A549 (cell line): ENCODE results near the gene SAMD4B.

ENCODE experiments used
- RAD21 ChIP-seq, 2 experiments: fragments of >200 bp in 1 of 2; sonication (Bioruptor Twin) in 1 of 2; formaldehyde crosslinking in 1 of 2; IDR thresholded peaks in 1 of 2; conservative IDR thresholded peaks in 1 of 2; 2 replicates in 1 of 2; 3 replicates in 1 of 2; pipeline ENCODE4 v1.6.1; 2012 to 2018; ENCODE audit warnings: inconsistent platforms in 1 of 2
- SMC3 ChIP-seq: fragments of >200 bp; sonication (Bioruptor Twin); formaldehyde crosslinking; IDR thresholded peaks from 3 replicates; pipeline ENCODE4 v1.6.1; 2018; ENCODE audit warnings: inconsistent platforms
- ZSCAN20 ChIP-seq: fragments of 250-450 bp; sonication (Bioruptor Pico); IDR thresholded peaks from 2 replicates; pipeline ENCODE4 v1.8.0; 2022; ENCODE audit warnings: mild to moderate bottlenecking, moderate library complexity
- TF ChIP-seq, protein P1 (sequence below): fragments of >200 bp; sonication (Bioruptor Twin); formaldehyde crosslinking; IDR thresholded peaks from 3 replicates; pipeline ENCODE4 v1.5.1; 2016
- TF ChIP-seq, protein P2 (sequence below): IDR thresholded peaks from 2 replicates; pipeline ENCODE4 v1.6.1; 2012
- TF ChIP-seq, protein P3 (sequence below): IDR thresholded peaks from 2 replicates; pipeline ENCODE4 v1.6.1; 2012; ENCODE audit warnings: low read depth, borderline replicate concordance

DNA sequence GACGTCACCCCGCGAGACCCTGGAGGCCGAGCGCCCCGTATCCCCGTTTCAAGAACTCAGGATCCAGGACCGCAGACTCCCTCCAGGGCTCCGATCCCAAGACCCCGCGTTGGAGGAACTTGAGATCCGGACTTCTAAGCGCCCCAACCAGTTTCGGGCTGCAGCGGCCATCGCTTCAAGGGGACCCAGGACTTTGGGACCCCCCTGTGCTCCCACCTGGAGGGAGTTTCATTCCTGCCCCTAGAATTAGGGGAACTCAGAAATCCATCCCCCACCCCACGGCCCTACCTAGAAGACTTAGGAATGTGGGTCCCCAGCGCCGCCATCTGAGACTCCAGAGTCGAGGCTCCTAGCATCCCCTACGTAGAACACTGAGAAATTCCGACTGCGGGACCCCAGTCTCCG, 70.6 kb downstream of the SAMD4B start:
- TF ChIP-seq SMC3 (no peak; the same call in 2 of the 3 replicates), ZSCAN20 (CRISPR knock-in tag) (no peak), RAD21 (conservative IDR thresholded peaks at IDR 0.05 in 1 of 2, IDR thresholded peaks at IDR 0.05 in 1 of 2) (no peak)
- TF ChIP-seq, protein P1, sequence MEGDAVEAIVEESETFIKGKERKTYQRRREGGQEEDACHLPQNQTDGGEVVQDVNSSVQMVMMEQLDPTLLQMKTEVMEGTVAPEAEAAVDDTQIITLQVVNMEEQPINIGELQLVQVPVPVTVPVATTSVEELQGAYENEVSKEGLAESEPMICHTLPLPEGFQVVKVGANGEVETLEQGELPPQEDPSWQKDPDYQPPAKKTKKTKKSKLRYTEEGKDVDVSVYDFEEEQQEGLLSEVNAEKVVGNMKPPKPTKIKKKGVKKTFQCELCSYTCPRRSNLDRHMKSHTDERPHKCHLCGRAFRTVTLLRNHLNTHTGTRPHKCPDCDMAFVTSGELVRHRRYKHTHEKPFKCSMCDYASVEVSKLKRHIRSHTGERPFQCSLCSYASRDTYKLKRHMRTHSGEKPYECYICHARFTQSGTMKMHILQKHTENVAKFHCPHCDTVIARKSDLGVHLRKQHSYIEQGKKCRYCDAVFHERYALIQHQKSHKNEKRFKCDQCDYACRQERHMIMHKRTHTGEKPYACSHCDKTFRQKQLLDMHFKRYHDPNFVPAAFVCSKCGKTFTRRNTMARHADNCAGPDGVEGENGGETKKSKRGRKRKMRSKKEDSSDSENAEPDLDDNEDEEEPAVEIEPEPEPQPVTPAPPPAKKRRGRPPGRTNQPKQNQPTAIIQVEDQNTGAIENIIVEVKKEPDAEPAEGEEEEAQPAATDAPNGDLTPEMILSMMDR, result peak; percentile 44; the same call in 2 of the 3 replicates
- TF ChIP-seq, protein P2, sequence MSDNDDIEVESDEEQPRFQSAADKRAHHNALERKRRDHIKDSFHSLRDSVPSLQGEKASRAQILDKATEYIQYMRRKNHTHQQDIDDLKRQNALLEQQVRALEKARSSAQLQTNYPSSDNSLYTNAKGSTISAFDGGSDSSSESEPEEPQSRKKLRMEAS, result no peak; the same call in 1 of the 2 replicates
- TF ChIP-seq, protein P3, sequence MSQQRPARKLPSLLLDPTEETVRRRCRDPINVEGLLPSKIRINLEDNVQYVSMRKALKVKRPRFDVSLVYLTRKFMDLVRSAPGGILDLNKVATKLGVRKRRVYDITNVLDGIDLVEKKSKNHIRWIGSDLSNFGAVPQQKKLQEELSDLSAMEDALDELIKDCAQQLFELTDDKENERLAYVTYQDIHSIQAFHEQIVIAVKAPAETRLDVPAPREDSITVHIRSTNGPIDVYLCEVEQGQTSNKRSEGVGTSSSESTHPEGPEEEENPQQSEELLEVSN, result no peak
